Hindlimb muscle (tissue), 1 donor: Measurements from ENCODE around the gene ETV3L. TPM values are rescaled to one million over a fixed set of nuclear protein-coding genes. Genes with fewer than 3 reads are reported as not detected.
A peak's percentile ranks its signal among the peaks of the same experiment; 100 is the strongest.
"Not testable (repeated sequence)": the region's sequence is repeated elsewhere in the genome, so short reads cannot be mapped to it uniquely, and the experiment has no call there.

Experiments
- DNase-seq: peaks from one replicate; pipeline ENCODE4 v3.0.0-alpha.2; 2013
- polyA plus RNA-seq: library from polyadenylated mRNA; unstranded; fragments of 120-200 nt; gene quantifications from one replicate; pipeline ENCODE4 v1.2.1, GENCODE V29; 2013; ENCODE audit not compliant: insufficient read length

ETV3L gene
- polyA plus RNA-seq, 1 donor = not detected

DNA sequence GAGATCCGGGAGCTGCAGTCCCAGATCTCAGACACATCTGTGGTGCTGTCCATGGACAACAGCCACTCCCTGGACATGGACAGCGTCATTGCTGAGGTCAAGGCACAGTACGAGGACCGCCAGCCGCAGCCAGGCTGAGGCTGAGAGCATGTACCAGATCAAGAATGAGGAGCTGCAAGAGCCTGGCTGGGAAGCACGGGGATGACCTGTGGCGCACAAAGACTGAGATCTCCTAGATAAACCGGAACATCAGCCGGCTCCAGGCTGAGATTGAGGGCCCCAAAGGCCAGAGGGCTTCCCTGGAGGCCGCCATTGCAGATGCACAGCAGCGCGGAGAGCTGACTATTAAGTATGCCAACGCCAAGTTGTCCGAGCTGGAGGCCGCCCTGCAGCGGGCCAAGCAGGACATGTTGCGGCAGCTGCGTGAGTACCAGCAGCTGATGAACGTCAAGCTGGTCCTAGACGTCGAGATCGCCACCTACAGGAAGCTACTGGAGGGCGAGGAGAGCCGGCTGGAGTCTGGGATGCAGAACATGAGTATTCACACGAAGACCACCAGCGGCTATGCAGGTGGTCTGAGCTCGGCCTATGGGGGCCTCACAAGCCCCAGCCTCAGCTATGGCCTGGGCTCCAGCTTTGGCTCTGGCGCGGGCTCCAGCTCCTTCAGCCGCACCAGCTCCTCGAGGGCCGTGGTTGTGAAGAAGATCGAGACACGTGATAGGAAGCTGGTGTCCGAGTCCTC lies 25.5 kb downstream of the ETV3L start:
- peak; percentile 50 for DNase-seq

- DNase-seq = peak; percentile 35
Observed at GRCh38 chr1:157069601-157070000, 30.0 kb downstream of the ETV3L start.

DNA sequence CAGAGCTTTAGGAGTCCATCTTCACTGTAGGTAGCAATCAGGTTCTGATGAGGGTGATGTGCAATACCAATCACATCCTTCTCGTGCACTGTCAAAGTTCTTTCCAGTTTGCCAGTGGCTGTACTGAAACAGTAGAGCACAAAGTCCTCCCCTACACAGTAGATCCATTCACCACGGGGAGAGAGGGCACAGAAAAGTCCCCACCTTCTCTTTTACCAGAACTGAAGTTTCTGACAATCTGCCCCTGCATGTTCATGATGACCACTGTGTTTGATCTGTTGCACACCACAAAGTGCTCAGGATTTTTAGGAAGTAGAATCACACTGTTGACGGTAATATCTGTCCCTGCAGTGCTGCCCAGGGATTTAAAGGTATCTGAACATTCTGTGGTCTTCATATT lies 40.4 kb downstream of the ETV3L start:
- DNase-seq = not testable (repeated sequence)

- no peak for DNase-seq
Observed at GRCh38 chr1:157056269-157056668, 43.3 kb downstream of the ETV3L start.

DNA sequence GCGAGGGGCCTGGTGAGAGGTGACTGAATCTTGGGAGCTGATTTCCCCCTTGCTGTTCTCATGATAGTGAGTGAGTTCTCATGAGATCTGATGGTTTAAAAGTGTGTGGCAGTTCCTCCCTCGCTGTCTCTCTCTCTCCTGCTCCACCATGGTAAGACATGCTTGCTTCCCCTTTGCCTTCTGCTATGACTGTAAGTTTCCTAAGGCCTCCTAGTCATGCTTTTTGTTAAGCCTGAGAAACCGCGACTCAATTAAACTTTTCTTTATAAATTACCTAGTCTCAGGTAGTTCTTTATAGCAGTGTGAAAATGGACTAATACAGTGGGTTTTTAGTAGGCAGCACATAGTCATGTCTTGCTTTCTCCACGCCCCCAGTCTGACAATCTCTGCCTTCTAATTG lies 43.9 kb downstream of the ETV3L start:
- DNase-seq = not testable (repeated sequence)

DNA sequence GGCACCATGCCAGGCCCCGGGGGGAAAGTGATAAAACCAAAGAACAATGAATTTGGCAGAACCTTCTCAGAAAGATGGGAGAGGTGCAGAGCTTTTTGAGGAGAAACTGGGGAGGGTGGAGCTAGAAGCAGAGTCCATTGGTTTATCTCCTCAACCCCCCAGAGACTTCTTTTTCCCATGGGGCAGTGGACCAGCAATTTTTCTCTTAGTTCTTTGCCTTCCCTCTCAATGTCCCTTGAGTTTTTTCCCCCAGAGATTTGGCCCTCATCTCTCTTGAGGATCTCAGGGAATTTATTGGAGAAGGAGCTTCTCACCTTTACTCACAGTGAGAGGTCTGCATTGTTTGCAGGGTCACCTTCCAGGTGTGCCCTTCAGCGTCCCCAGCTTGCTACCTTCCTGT lies 48.8 kb downstream of the ETV3L start:
- DNase-seq = no peak

- DNase-seq = no peak
Observed at GRCh38 chr1:157047062-157047410, 52.6 kb downstream of the ETV3L start.

DNA sequence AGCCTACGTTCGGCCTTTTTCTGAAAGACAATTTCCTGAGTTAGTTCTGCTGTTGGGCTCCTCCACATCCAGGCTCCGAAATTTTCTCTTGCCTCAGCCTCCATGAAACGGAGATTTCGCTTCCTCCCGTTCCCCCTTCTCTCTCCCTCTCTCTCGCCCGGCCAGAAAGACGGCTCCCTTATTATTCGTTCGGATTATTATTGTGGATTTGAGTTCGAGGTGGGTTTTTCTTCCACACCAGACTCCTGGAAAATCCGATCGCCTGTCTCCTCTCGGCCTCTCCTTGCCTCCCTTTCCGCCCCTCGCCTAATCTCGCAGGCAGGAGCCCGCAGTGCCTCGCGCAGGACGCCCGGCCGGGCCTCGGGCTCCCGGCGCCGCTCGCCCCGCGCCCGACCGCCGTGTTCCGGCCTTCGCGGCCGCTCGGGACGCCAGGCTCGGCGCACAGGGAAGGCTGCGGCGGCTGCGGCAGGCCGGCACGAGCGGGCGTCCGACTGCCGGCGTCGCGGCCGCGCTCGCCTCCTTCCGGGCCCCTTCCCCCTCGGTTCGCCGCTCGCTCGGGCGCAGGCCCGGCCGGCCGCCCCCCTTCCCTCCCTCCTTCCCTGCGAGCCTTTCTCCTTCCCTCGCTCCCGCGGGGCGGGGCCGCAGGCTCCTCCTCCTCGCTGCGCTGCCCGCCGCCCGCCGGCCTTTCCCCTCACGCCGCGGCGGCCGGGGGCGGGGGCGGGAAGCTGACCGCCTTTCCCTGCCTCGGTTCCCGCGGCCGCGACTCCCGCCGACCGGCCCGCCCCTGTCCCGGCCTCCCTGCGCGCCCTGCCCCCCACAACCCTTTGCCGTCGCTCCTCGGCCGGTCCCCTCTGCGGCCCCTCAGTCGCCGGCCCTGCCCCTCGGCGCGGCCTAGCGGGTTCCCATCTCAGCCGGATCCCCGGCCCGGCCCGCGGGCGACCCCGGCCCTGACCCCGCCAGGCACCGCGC lies 54.1 kb downstream of the ETV3L start, which contains the start of gene ARHGEF11:
ARHGEF11 (minus strand) TSS at position 493 of the 969 bp plus-strand sequence. CDS start 1,412 bp downstream, outside the sequence.
- peak; percentile 96 for DNase-seq

- no peak for DNase-seq
Observed at GRCh38 chr1:157044326-157044725, 55.3 kb downstream of the ETV3L start.

DNA sequence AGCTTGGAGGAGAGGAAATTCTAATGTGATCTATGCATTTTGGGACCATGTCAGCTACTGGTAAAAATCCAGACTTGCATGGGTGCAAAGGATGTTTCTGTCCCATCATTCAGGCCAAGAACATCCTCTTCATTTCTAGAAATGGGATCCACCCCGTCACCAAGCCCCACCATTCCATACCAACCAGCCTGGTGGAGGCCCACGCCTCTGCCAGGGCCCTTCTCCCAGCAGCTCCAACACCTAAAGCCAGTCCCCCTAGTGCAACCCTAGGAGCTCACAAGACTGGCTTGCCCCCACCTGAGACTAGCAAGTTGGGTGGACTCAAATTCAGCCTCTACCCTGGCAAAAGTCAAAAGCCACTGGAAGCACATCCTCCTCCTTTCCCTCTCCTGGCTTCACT lies 55.9 kb downstream of the ETV3L start:
- no peak for DNase-seq

- DNase-seq = no peak
Observed at GRCh38 chr1:157042846-157043245, 56.8 kb downstream of the ETV3L start.

Other genes starting within 250 kb of the ETV3L start
- 0.93 TPM for gene INSRR, start 240.7 kb downstream of the ETV3L start, polyA plus RNA-seq
- gene NTRK1, start 238.9 kb downstream of the ETV3L start, polyA plus RNA-seq = 1.1 TPM
- gene PEAR1, start 206.1 kb downstream of the ETV3L start, polyA plus RNA-seq = 29.2 TPM
- 0.83 TPM for gene LRRC71, start 179.2 kb downstream of the ETV3L start, polyA plus RNA-seq
- gene ARHGEF11, start 54.1 kb downstream of the ETV3L start, polyA plus RNA-seq = 23.1 TPM
- gene ETV3, start 38.6 kb upstream of the ETV3L start, polyA plus RNA-seq = 13.9 TPM